HG03095 (cell line): ENCODE results near the gene NKX2-1.
A peak's percentile ranks its signal among the peaks of the same experiment; 100 is the strongest.
"Not testable (repeated sequence)": the region's sequence is repeated elsewhere in the genome, so short reads cannot be mapped to it uniquely, and the experiment has no call there.

ENCODE experiments used
- ATAC-seq: cut with Tn5 transposase; IDR thresholded peaks from one replicate; pipeline ENCODE4 v1.9.1; 2021; ENCODE audit warnings: moderate library complexity; ENCODE audit not compliant: unreplicated experiment

NKX2-1 gene

GRCh38 chr14:36505892-36506731, 13.9 kb downstream of the NKX2-1 start:
- ATAC-seq, result no peak

GRCh38 chr14:36505181-36505815, 14.7 kb downstream of the NKX2-1 start:
- peak; percentile 70 for ATAC-seq

GRCh38 chr14:36504771-36505175, 15.3 kb downstream of the NKX2-1 start:
- ATAC-seq, result no peak

- no peak for ATAC-seq
Observed at GRCh38 chr14:36503771-36504741, 16.0 kb downstream of the NKX2-1 start.

GRCh38 chr14:36502558-36503508, 17.2 kb downstream of the NKX2-1 start:
- no peak for ATAC-seq

GRCh38 chr14:36498938-36499337, 21.1 kb downstream of the NKX2-1 start:
- ATAC-seq, result no peak

GRCh38 chr14:36496346-36496745, 23.7 kb downstream of the NKX2-1 start:
- no peak for ATAC-seq

GRCh38 chr14:36495666-36496065, 24.4 kb downstream of the NKX2-1 start:
- no peak for ATAC-seq

GRCh38 chr14:36493761-36494160, 26.3 kb downstream of the NKX2-1 start:
- ATAC-seq, result no peak

GRCh38 chr14:36485773-36486172, 34.3 kb downstream of the NKX2-1 start:
- ATAC-seq, result no peak

GRCh38 chr14:36479344-36479743, 40.7 kb downstream of the NKX2-1 start:
- ATAC-seq, result no peak

GRCh38 chr14:36478782-36479181, 41.2 kb downstream of the NKX2-1 start:
- ATAC-seq, result no peak

GRCh38 chr14:36477266-36477665, 42.8 kb downstream of the NKX2-1 start:
- ATAC-seq, result no peak

GRCh38 chr14:36476061-36476460, 44.0 kb downstream of the NKX2-1 start:
- not testable (repeated sequence) for ATAC-seq

GRCh38 chr14:36474593-36474992, 45.4 kb downstream of the NKX2-1 start:
- no peak for ATAC-seq

- no peak for ATAC-seq
Observed at GRCh38 chr14:36471431-36471830, 48.6 kb downstream of the NKX2-1 start.

- no peak for ATAC-seq
Observed at GRCh38 chr14:36467332-36467731, 52.7 kb downstream of the NKX2-1 start.
